Measurements from ENCODE around the gene OR2Z1.

The OR2Z1 gene, protein sequence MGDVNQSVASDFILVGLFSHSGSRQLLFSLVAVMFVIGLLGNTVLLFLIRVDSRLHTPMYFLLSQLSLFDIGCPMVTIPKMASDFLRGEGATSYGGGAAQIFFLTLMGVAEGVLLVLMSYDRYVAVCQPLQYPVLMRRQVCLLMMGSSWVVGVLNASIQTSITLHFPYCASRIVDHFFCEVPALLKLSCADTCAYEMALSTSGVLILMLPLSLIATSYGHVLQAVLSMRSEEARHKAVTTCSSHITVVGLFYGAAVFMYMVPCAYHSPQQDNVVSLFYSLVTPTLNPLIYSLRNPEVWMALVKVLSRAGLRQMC

DNA sequence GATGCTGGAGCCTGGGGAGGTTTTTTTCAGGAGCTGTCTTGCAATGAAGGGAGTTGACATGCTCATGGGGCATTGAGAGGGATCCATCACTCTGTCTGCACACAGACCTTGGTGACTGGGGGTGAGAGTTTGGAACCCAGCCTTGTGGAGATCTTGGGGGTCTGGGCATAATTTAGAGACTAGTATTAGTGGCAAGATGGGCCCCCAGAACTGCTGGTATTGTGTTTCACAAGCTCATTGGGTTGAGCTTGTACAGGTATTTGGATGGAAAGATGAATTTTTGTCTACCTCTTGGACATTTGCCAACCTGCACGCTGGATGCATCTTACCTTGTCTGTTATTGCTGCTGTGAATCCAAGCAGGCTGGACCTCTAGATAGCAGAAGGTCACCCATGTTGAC lies at the start of gene OR2Z1:
Gene OR2Z1, plus strand, starts transcription at position 301 of the 400 bp plus-strand sequence. CDS start 9,395 bp downstream, outside the sequence.
- DNase-seq (ENCODE audit: low read depth in 2 of 3, low spot score in 2 of 3) = no peak

DNA sequence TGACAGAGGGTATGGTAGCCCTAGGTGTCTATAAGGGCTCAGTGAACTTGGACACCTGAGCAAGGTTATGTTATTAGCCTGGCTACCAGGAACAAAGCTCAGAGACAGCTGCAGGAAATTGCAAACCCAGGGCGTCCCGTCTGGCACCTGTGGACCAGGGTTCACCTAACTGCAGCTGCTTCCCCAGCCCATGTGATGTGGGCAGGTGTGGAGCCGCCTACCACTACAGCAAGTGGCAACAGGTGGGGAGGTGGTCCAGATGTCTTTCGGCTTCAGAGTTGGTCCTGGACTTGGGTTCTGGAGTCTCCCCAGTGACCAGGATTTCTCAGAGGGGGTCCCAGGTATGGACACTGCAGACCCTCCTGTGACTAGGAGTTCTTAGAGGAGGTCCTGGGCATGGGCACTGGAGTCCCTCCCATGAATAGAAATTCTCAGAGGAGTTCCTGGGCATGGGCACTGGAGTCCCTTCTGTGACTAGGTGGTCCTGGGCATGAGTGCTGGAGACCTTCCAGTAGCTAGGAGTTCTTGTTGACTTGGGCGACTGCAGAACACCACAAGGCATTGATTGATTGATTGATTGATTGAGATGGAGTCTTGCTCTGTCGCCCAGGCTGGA lies 48.0 kb upstream of the OR2Z1 start:
- no peak for DNase-seq (ENCODE audit: low read depth in 2 of 3, low spot score in 2 of 3)

DNA sequence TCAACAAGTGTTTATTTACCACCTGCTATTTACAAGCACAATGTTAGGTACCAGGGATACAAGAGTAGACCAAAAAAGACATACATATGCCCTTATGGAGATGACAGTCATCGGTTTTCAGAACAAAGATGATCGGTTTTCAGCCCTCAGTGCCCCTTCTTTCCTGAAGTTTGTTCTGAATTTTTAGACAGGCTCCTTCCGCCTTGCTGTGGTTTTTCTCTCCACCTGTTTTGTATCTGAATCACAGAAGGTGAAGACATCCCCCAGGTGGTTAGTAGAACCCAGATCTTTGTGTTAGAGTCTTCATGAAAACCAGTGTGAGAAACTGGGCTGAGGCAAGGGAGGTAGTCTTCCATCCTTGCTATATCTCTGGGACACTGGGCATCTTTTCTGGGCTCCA lies 46.4 kb upstream of the OR2Z1 start:
- DNase-seq (ENCODE audit: low read depth in 2 of 3, low spot score in 2 of 3) = no peak

DNA sequence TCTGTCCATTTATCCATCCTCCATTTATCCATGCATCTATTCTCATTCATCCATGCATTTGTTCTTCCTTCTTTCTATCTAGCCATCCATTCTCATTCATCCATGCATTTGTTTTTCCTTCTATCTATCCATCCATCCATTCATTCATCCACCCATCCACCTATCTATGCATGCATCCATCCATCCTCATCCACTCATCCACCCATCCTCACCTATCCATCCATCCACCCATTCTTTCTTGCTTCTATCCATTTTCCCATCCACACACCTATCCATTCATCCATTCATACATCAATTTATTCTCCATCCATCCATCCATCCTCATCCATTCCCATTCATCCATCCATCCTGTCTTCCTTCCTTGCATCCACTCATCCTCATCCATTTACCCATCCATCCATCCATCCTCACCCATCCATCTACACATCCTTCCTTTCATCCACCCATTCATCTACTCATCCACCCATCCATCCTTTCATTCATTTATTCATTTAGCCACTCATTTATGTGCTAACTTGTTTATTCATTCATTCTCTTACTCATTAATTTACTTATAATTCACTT lies 43.1 kb upstream of the OR2Z1 start:
- no peak for DNase-seq (ENCODE audit: low read depth in 2 of 3, low spot score in 2 of 3)

DNA sequence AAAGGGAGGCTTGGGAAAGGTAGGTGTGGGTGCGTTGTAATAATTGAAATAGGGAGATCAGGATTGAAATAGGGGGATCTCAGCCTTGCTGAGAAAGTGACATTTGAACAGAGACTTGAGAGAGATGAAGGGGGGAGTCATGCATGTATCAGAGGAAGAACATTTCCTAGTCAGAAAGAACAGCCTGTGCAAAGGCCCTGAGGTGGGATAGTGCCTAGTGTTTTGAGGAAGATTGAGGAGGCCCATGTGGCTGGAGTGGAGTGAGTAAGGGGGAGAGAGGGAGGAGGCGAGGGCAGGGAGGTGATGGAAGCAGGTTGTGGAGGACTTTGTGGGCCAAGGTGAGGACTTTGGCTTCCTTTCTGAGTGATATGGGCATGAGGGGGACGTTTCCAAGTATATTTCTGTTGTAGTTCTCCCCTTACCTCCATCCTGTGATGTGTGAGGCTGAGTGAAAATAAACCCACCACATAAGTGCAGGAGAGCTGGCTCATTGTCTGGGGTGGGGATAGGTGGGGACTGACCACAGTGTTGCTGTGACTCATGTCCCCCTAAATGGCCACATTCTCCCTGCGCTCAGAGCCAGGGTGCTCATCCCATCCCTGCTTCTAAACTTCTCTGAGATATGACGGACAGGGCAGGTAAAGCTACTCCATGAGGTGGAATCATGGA lies 40.6 kb upstream of the OR2Z1 start:
- DNase-seq (ENCODE audit: low read depth in 2 of 3, low spot score in 2 of 3) = no peak

DNA sequence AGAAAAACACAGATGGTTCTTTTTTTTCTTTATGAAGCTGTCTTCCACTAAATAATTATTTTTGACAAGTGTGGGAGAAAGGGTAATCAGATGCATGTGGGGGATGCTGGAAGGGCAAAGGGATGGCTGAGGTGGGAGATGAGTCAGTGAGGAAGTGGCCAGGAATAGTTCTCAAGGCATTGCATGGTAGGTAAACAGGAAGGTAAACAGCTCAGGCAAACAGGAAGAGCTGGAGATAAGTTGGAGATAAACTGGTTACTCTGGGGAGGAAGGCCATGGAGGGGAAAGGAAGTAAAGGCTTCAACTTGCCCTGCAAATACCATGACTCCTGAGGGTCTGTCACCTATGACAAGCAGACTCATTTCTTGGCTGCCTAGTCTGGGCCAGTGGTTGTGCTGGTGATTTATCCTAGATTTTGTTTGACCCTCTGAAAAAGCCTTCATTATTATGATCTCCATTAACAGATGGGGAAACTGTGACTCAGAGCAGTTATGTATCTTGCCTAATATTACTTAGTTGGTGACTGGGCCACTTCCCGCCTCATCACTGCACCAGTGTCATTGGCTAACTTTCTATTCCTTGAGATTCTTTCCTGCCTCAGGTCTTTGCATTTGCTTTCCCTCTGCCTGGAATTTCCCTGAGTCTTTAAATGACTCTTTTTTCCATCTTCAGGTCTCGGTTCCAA lies 39.9 kb upstream of the OR2Z1 start:
- no peak for DNase-seq (ENCODE audit: low read depth in 2 of 3, low spot score in 2 of 3)

DNA sequence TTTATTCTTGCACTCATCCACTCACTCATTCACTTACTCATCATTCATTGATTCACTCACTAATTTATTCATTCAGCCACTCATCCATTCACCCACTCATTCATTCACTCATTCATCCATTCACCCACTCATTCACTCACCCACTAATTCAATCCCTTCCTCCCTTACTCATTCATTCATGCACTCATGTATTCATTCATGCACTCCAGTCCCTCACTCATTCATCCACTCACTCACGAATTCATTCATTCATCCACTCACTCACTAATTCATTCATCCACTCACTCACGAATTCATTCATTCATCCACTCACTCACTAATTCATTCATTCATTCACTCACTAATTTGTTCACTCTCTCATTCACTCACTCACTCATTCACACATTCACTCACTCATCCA lies 39.0 kb upstream of the OR2Z1 start:
- DNase-seq (ENCODE audit: low read depth in 2 of 3, low spot score in 2 of 3) = no peak

DNA sequence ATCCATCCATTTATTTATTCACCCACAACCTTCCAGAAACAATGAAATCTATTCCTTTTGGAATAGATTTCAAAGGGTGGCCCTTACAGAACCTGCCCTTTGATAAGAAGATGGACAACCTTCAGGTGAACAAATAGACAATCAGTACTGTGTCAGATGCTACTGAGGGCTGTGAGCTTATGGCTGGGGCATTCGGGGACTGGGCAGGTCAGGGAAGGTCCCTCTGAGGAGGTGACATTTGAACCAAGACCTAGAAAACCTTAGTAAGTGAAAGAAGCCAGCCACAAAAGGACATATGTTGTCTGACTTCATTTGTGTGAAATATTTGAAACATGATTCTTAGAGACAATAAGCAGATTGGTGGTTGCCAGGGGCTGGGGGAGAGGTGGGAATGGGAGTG lies 38.5 kb upstream of the OR2Z1 start:
- no peak for DNase-seq (ENCODE audit: low read depth in 2 of 3, low spot score in 2 of 3)

DNA sequence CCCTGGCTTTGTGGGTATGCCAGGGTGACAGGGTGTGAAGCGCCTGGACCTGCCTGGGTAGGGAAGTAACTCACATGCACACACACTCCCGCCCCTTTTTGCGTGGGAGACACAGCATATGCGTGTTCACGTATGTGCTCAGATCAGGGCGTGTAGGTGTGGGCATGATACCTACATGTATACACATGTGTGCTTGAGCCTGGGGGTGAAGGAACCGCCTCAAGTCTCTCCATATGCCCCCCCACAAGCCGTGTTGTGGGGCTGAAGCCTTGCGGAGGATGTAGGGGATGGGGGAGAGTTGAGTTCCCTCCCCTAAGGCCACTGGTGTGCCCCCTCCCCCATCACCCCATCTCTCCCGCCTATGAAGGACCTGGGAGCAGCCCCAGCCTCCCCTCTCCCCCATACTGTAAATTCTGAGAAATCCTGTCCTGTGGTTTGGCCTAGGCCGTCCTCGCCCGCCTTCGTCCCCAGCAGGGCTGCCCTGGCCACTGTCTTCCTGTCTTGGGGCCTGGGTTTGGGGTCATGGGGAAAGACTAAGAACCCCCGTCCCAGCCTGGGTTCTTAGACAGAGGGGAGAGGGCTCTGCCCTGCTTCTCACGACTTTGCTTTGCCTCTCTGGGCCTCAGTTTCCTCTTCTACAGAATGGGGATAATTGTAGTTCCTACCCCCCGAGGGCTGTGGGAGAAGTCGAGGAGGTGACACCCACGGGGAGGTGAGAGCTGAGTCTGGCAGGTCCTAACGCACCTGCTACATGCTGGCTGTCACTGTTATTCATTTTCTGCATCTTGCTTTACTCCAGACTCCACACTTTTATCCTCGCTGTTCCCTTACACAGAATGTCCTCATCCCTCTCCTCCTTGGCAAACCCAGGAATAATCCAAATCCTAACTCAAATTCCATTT lies 37.2 kb upstream of the OR2Z1 start:
- no peak for DNase-seq (ENCODE audit: low read depth in 2 of 3, low spot score in 2 of 3)

DNA sequence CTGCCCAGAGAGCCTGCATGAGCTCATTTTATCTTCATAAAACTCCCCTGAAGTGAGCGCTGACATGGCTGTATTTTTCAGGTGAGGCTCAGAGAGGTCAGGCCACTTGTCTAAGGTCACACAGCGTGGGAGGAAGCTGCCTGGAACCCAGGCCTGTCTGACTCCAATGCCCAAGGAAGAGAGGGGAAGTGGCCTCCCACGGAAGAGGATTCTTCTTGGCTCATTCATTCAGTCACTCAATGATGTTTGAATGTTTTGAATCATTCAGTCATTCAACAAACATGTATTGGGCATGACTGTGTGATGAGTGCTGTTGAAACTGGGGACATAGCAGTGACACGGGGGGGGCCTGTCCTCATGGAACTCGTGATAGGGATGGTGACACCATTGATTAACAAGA lies 34.9 kb upstream of the OR2Z1 start:
- DNase-seq (ENCODE audit: low read depth in 2 of 3, low spot score in 2 of 3) = no peak

DNA sequence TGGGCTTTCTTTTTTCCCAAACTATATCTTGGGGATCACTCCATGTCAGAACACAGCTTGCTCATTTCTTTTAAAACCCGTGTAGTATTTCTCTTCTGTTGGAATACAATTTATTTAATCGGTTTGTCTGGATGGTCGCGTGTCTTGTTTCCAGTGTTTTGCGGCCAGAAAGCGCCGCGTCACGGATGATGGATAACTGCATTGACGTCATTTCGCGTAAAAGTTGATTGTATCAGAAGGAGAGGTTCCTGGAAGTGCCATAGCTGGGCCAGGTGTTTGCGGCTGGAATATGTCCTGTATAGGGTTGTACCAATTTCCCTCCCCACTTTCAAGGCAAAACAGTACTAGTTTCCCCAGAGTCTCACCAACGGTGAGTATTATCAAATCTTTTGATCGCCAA lies 32.5 kb upstream of the OR2Z1 start:
- no peak for DNase-seq (ENCODE audit: low read depth in 2 of 3, low spot score in 2 of 3)

DNA sequence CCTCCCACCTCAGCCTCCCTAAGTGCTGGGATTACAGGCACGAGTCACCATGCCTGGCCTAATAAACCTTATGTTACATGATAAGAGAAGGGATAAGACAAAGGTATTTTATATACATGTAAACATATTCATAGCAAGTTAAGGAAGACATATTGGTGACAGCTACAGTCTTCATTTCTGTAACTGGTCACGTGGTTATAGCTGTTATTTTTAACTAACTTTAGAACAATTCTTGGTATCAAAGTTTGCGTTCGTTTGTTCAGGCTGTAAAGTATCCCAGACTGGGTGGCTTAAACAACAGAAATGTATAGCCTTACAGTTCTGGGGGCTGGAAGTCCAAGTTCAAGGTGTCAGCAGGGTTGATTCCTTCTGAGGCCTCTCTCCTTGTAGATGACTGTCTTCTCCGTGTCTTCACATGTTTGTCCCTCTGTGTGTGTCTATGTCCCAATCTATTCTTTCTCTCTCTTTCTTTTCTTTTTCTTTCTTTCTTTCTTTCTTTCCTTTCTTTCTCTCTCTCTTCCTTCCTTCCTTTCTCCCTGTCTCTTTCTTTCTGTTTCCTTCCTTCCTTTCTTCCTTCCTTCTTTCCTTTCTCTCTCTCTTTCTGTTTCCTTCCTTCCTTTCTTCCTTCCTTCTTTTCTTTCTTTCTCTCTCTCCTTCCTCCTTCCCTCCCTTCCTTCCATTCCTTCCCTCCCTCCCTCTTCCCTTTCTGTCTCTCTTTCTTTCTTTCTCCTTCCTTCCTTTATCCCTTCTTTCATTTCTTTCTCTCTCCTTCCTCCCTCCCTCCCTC lies 30.5 kb upstream of the OR2Z1 start:
- DNase-seq (ENCODE audit: low read depth in 2 of 3, low spot score in 2 of 3) = no peak

DNA sequence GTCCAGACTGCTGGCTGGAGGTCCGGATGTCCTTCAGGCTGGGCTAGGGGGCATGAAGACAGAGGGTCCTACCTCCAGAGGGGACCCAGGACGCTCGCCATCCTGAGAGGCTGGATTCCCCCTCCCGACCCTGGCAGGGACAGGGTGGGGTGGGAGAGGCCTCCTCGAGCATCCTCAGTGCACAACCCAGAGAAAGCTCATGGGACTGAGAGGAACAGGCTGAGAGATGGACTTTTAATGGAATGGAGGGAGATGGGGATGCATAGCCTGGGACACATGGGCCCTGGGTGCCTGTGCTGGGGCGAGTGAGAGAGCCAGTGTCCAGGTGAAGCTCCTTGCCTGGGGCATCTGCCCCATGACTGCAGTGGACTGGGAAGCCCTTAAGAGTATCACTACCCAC lies 25.9 kb upstream of the OR2Z1 start:
- DNase-seq (ENCODE audit: low read depth in 2 of 3, low spot score in 2 of 3) = no peak

DNA sequence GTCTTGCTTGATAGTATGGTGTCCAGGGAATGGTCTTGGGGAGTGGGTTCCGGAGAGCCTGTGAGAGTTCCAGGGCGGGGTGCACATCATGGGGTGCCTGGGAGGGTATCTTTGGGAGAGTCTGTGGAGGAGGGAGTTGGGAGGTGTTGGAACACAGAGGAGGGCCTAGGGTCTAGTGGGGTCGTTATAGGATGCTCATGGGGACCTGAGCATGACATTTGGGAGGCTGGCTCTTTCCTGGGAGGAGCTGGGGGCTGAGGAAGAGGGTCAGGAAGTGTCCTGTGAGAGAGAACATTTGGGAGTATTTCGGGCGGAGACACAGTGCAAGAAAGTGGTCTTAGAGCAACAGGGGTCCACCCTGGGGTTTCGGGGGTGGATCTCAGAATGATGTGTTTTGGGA lies 25.5 kb upstream of the OR2Z1 start:
- DNase-seq (ENCODE audit: low read depth in 2 of 3, low spot score in 2 of 3) = no peak

DNA sequence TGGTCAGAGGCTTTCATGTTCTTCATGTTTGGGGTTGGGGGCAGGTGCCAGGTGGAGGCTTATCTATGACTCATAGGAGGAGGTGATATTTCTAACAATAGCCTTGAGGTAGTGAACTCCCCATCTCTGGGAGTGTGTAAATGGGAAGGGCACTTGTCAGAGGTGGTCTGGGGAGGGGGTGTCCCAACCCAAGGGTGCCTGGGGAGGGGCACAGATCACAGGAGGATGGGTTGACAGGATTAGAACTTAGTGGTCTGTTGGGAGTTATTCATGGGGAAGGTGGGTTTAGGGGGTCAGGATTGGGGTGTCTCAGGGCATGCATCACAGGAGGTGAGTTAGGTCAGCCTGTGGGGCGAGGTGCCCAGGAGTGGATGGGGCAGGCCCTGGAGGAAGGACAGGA lies 24.4 kb upstream of the OR2Z1 start:
- no peak for DNase-seq (ENCODE audit: low read depth in 2 of 3, low spot score in 2 of 3)

DNA sequence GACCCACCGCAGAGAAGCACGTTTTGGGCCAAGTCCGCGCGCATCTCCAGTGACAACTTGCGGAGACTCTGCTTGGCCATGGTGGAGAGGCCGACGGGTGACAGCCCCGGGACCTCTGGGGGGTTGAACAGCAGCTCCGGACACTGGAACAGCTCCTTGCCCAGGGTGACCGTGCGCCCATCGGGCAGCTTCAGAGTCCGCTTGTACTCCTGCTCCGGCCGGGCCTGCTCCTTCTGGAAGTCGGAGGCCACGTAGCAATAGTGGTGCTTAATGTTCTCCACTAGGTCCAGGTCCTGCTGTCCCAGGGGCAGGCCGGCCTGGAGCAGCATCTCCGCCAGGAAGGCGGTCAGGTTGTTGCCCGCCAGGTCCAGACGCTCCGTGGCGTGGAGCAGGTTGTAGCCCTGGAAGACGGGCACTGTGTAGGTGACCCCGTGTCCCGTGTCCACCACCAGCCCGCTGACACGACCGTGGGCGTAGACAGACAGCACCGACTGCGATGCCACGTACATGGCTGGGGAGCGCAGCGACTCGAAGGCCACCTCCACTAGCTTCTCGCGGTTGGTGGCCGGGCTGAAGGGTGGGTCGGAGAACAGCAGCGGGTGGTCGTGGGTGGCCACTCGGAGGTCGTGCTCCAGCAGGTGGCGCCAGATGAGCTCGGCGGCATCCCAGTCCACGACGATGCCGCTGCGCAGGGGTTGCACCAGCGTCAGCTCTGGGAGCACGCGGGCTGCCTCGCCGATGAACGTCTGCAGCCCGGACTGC lies 23.6 kb upstream of the OR2Z1 start:
- no peak for DNase-seq (ENCODE audit: low read depth in 2 of 3, low spot score in 2 of 3)

DNA sequence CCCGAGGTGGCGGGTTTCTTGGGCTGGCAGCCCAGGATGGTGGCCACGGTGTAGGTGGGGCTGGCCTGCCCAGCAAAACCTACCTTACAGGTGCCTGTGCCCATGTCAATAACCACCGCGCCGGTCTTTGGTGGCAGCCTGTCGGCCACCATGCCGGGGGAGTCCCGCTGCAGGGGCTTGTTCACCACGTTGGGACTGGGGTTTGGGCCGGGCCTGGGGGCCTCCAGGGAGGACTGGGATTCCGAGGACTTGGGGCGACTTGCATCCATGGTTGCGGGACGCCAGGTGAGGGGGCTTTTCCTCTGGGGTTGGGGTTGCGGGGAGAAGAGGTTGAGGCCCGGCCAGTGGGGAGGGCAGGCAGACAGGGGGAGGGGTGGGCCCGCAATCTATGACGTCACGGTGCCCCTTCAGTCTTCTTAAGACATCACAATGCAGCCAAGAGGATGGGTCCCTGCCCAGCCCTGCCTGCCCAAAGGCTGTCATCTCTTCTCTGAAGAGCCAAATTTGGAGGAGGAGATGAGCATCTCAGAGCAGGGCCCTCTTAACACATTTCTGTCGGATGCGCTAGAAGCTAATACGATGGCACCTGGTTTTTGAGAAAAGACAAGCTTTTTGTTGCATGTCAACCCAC lies 22.9 kb upstream of the OR2Z1 start, which contains the start of gene ACTL9:
Gene ACTL9, minus strand, starts transcription at position 363 of the 631 bp plus-strand sequence. Its CDS starts 94 bp downstream, at position 269.
- DNase-seq (ENCODE audit: low read depth in 2 of 3, low spot score in 2 of 3) = no peak

DNA sequence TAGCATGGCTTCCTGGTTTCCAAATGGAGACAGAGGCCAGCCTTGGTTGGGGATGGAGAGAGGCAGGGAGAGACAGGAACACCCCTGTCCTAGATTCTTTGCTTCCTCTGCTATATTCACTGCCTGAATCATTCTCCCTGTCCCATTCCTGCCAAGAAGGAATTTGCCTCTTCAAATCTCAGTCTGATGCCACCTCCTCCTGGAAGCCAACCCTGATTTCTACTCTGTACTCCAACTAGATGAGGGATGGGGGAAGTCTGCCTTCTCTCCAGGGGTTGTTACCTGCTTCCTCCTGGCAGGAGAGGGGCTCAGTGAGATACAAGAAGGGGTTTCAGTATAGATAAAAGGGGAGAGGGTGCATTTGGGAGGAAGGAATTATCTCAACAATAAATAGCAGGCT lies 21.5 kb upstream of the OR2Z1 start:
- DNase-seq (ENCODE audit: low read depth in 2 of 3, low spot score in 2 of 3) = no peak
